ENCODE results near the gene PHOSPHO2. TPM values are rescaled to one million over a fixed set of nuclear protein-coding genes. Genes with fewer than 3 reads are reported as not detected.

The PHOSPHO2 gene
- total and polyA plus RNA-seq, 5 donors: 3.5 to 5.9 (median 4.1) TPM

GRCh38 chr2:169664978-169665930, 29.0 kb upstream of the PHOSPHO2 start:
- peak; percentile 74 to 97 for ATAC-seq
- DNase-seq: no peak
- Histone ChIP-seq H3K9me3 (ENCODE audit: control insufficient read depth, low read length) (no peaks in the 10 kb centered on the region), H3K4me3 (ENCODE audit: low read length) (no peak overlapping the region), H3K27ac (ENCODE audit: low read length) (no peak overlapping the region), H3K27me3 (ENCODE audit: control insufficient read depth, insufficient read depth) (no peaks in the 10 kb centered on the region), H3K4me1 (ENCODE audit: control insufficient read depth, insufficient read depth, low read length) (no peaks in the 10 kb centered on the region)
- intact Hi-C loops (cut with DNase I): no loop called here
- WGBS: 39% methylated on average over 1 of the region's 1 CpG

DNA sequence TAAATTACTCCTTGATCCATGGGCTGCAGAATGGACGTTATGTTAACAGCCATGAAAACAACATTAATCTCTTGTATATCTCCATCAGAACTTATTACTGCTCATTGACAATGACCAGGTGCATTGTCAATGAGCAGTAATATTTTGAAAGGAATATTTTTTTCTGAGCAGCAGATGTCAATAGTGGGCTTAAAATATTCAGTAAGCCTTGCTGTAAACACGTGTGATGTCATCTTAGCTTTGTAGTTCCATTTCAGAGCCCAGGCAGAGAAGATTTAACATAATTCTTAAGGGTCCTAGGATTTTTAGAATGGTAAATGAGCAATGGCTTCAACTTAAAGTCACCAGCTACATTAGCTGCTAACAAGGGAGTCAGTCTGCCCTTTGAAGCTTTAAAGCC, 26.7 kb upstream of the PHOSPHO2 start:
- DNase-seq: no peak
- Histone ChIP-seq H3K4me1 (ENCODE audit: control insufficient read depth, insufficient read depth, low read length) (no peaks in the 10 kb centered on the region), H3K4me3 (ENCODE audit: low read length) (no peak overlapping the region), H3K9me3 (ENCODE audit: control insufficient read depth, low read length) (no peaks in the 10 kb centered on the region), H3K27me3 (ENCODE audit: control insufficient read depth, insufficient read depth) (no peaks in the 10 kb centered on the region), H3K27ac (ENCODE audit: low read length) (no peak overlapping the region)
- 27% methylated on average over 2 of the region's 2 CpGs for WGBS
- ATAC-seq: no peak
- intact Hi-C loops (cut with DNase I): no loop called here

GRCh38 chr2:169670215-169670651, 24.0 kb upstream of the PHOSPHO2 start:
- peak in 1 of 2 donors; percentile 45 for ATAC-seq
- no peaks in the 10 kb centered on the region for H3K27me3 ChIP-seq (ENCODE audit: control insufficient read depth, insufficient read depth)
- no peak overlapping the region for H3K4me3 ChIP-seq (ENCODE audit: low read length)
- H3K9me3 ChIP-seq (ENCODE audit: control insufficient read depth, low read length): no peaks in the 10 kb centered on the region
- no peaks in the 10 kb centered on the region for H3K4me1 ChIP-seq (ENCODE audit: control insufficient read depth, insufficient read depth, low read length)
- WGBS: 67% methylated on average over 2 of the region's 2 CpGs
- no peak for DNase-seq
- no peak overlapping the region for H3K27ac ChIP-seq (ENCODE audit: low read length)
- intact Hi-C loops (cut with DNase I): no loop called here

GRCh38 chr2:169670937-169671336, 23.3 kb upstream of the PHOSPHO2 start:
- Histone ChIP-seq H3K4me3 (ENCODE audit: low read length) (no peak overlapping the region), H3K27me3 (ENCODE audit: control insufficient read depth, insufficient read depth) (no peaks in the 10 kb centered on the region), H3K27ac (ENCODE audit: low read length) (no peak overlapping the region), H3K4me1 (ENCODE audit: control insufficient read depth, insufficient read depth, low read length) (no peaks in the 10 kb centered on the region), H3K9me3 (ENCODE audit: control insufficient read depth, low read length) (no peaks in the 10 kb centered on the region)
- 82% methylated on average over 4 of the region's 4 CpGs for WGBS
- DNase-seq (no peak), ATAC-seq (no peak)
- intact Hi-C loops (cut with DNase I): no loop called here

DNA sequence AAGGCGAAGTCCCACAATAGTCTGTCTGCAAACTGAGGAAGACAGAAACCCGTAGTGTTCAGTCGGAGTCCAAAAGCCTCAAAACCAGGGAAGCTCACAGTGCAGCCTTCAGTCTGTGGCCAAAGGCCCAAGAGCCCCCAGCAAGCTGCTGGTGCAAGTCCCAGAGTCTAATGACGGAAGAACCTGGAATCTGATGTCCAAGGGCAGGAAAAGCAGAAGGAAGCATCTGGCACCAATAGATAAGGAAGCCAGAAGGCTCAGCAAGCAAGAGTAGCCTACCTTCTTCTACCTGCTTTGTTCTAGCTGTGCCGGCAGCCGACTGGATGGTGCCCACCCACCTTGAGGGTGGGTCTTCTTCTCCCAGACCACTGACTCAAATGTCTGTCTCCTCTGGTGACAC, 21.9 kb upstream of the PHOSPHO2 start:
- Histone ChIP-seq H3K27ac (ENCODE audit: low read length) (no peak overlapping the region), H3K4me1 (ENCODE audit: control insufficient read depth, insufficient read depth, low read length) (no peaks in the 10 kb centered on the region), H3K27me3 (ENCODE audit: control insufficient read depth, insufficient read depth) (no peaks in the 10 kb centered on the region), H3K4me3 (ENCODE audit: low read length) (no peak overlapping the region), H3K9me3 (ENCODE audit: control insufficient read depth, low read length) (no peaks in the 10 kb centered on the region)
- intact Hi-C loops (cut with DNase I): no loop called here
- DNase-seq (no peak), ATAC-seq (no peak)
- 60% methylated on average over 6 of the region's 6 CpGs for WGBS

DNA sequence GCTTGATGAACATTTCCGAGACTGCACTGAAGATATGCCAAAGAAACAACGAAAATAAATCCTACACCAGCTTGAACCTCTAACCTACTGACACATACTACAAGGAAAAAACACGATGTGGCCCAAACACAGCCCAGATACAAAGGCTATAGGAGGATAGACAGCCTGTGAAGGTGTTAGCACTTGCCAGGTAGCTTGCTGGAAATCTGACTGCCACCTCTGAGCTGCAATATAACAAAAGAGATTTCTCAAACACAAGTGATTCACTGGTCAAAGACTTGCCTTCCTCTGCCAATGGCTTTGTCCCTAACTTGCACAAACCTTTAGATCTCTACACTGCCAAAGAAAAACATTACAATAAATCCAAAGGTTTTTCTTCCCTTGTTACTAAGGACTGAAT, 21.2 kb upstream of the PHOSPHO2 start:
- H3K4me3 ChIP-seq (ENCODE audit: low read length): no peak overlapping the region
- no peaks in the 10 kb centered on the region for H3K9me3 ChIP-seq (ENCODE audit: control insufficient read depth, low read length)
- ATAC-seq: no peak
- 63% methylated on average over 3 of the region's 3 CpGs for WGBS
- no peak overlapping the region for H3K27ac ChIP-seq (ENCODE audit: low read length)
- H3K27me3 ChIP-seq (ENCODE audit: control insufficient read depth, insufficient read depth): no peaks in the 10 kb centered on the region
- intact Hi-C loops (cut with DNase I): no loop called here
- no peaks in the 10 kb centered on the region for H3K4me1 ChIP-seq (ENCODE audit: control insufficient read depth, insufficient read depth, low read length)
- no peak for DNase-seq

- ATAC-seq: no peak
- no peak for DNase-seq
- no peak overlapping the region for H3K4me3 ChIP-seq (ENCODE audit: low read length)
- H3K9me3 ChIP-seq (ENCODE audit: control insufficient read depth, low read length): no peaks in the 10 kb centered on the region
- 93% methylated on average over 2 of the region's 2 CpGs for WGBS
- no peak overlapping the region for H3K27ac ChIP-seq (ENCODE audit: low read length)
- intact Hi-C loops (cut with DNase I): no loop called here
- H3K4me1 ChIP-seq (ENCODE audit: control insufficient read depth, insufficient read depth, low read length): no peaks in the 10 kb centered on the region
- H3K27me3 ChIP-seq (ENCODE audit: control insufficient read depth, insufficient read depth): no peaks in the 10 kb centered on the region
These were observed 20.3 kb upstream of the PHOSPHO2 start for GRCh38 chr2:169673921-169674320.

- H3K4me3 ChIP-seq (ENCODE audit: low read length): no peak overlapping the region
- H3K9me3 ChIP-seq (ENCODE audit: control insufficient read depth, low read length): no peaks in the 10 kb centered on the region
- DNase-seq: no peak
- H3K27me3 ChIP-seq (ENCODE audit: control insufficient read depth, insufficient read depth): no peaks in the 10 kb centered on the region
- no peaks in the 10 kb centered on the region for H3K4me1 ChIP-seq (ENCODE audit: control insufficient read depth, insufficient read depth, low read length)
- WGBS: 65% methylated on average over 3 of the region's 3 CpGs
- H3K27ac ChIP-seq (ENCODE audit: low read length): no peak overlapping the region
- intact Hi-C loops (cut with DNase I): no loop called here
- no peak for ATAC-seq
These were observed 17.9 kb upstream of the PHOSPHO2 start for GRCh38 chr2:169676357-169676756.

DNA sequence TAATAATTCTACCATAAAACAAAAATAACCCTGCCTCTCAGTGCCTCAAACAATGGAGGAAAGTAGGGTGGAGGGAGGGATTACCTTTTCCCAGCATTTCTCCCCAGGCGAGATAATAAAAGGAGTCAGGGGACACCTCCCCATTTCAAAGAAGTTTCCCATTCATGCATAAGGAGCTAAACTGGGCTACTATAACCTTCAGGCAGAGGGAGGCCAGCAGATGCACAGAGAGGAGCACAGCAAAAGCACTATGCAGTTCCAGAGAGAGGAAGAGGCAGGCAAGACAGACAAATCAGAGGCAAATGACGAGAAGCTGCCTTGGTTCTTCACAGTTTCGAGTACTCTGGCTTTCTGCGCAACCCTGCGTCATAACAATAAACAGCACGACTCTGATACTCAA, 17.4 kb upstream of the PHOSPHO2 start:
- Histone ChIP-seq H3K27me3 (ENCODE audit: control insufficient read depth, insufficient read depth) (no peaks in the 10 kb centered on the region), H3K27ac (ENCODE audit: low read length) (no peak overlapping the region), H3K9me3 (ENCODE audit: control insufficient read depth, low read length) (no peaks in the 10 kb centered on the region), H3K4me3 (ENCODE audit: low read length) (no peak overlapping the region), H3K4me1 (ENCODE audit: control insufficient read depth, insufficient read depth, low read length) (no peaks in the 10 kb centered on the region)
- ATAC-seq (no peak), DNase-seq (no peak)
- intact Hi-C loops (cut with DNase I): no loop called here
- 85% methylated on average over 6 of the region's 6 CpGs for WGBS

- no peaks in the 10 kb centered on the region for H3K4me1 ChIP-seq (ENCODE audit: control insufficient read depth, insufficient read depth, low read length)
- no peak overlapping the region for H3K27ac ChIP-seq (ENCODE audit: low read length)
- DNase-seq: no peak
- intact Hi-C loops (cut with DNase I): no loop called here
- H3K27me3 ChIP-seq (ENCODE audit: control insufficient read depth, insufficient read depth): no peaks in the 10 kb centered on the region
- WGBS: 60% methylated on average over 3 of the region's 3 CpGs
- no peak for ATAC-seq
- H3K4me3 ChIP-seq (ENCODE audit: low read length): no peak overlapping the region
- no peaks in the 10 kb centered on the region for H3K9me3 ChIP-seq (ENCODE audit: control insufficient read depth, low read length)
These were observed 11.2 kb upstream of the PHOSPHO2 start for GRCh38 chr2:169683054-169683424.

DNA sequence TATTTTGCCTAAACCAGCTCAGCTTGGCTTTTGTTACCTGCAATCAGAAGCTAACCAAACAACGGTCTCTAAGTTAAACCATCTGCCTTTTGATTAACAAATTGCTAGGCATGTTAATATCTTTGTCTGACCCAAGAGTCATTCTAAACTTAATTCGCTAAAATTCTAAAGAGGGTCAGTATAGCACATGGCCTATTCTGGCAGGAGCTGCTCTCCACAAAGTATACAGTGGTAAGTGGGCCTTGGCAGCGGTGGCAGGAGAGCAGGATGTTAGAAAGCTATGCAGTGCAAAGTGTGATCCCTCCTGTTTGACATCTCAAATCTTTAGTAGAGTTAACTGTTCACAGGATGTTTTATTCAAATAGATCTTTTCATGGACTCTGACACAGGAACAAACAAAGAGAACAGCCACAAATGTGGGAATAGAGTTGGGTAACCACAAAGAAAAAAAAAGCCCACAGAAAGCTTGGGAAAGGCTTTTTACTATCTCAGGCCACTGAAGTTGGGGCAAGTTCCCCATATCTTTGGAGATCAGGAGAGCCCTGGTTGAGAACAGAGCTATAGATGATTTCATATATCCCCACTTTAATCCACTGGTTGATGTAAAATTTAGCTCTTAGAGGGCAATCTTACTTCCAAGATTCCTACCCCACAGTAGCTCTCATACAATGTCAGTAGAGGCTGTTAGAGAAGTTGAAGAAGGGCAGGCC, 10.7 kb upstream of the PHOSPHO2 start:
- Histone ChIP-seq H3K4me1 (ENCODE audit: control insufficient read depth, insufficient read depth, low read length) (no peaks in the 10 kb centered on the region), H3K9me3 (ENCODE audit: control insufficient read depth, low read length) (no peaks in the 10 kb centered on the region), H3K27ac (ENCODE audit: low read length) (no peak overlapping the region), H3K4me3 (ENCODE audit: low read length) (no peak overlapping the region), H3K27me3 (ENCODE audit: control insufficient read depth, insufficient read depth) (no peaks in the 10 kb centered on the region)
- DNase-seq: no peak
- 81% methylated on average over 3 of the region's 3 CpGs for WGBS
- no peak for ATAC-seq
- intact Hi-C loops (cut with DNase I): no loop called here
